GM23338 (cell line): Measurements from ENCODE around the gene BIN1. TPM values are rescaled to one million over a fixed set of nuclear protein-coding genes. Genes with fewer than 3 reads are reported as not detected.

Experiments used
- ATAC-seq: fragments of 200-7000 bp; cut with Tn5 transposase; 3 replicates; pipeline ENCODE4 v1.9.1; 2020
- DNase-seq: peaks from one replicate; pipeline ENCODE4 v3.0.0-alpha.2; 2015; ENCODE audit warnings: low spot score
- H2AFZ ChIP-seq: fragments of 200-600 bp; sonication (generic); 2 replicates; pipeline ENCODE4 v1.8.0; 2016; ENCODE audit warnings: antibody characterized with exemption, mild to moderate bottlenecking, moderate library complexity
- H3F3A ChIP-seq: fragments of 200-600 bp; sonication (generic); replicated peaks from 2 replicates; pipeline ENCODE4 v1.8.0; 2017; ENCODE audit warnings: antibody characterized with exemption, mixed run types, low read depth
- H3K27ac ChIP-seq: fragments of 200-600 bp; sonication (generic); 2 replicates; pipeline ENCODE4 v1.6.1; 2016; ENCODE audit warnings: low read depth
- H3K27me3 ChIP-seq: fragments of 200-600 bp; sonication (generic); 2 replicates; pipeline ENCODE4 v1.8.0; 2016; ENCODE audit warnings: mild to moderate bottlenecking, mixed run types, moderate library complexity; ENCODE audit not compliant: insufficient read depth
- H3K36me3 ChIP-seq: fragments of 200-600 bp; sonication (generic); 2 replicates; pipeline ENCODE4 v1.8.0; 2016; ENCODE audit warnings: mild to moderate bottlenecking; ENCODE audit not compliant: insufficient read depth
- H3K4me1 ChIP-seq: fragments of 200-600 bp; sonication (generic); 2 replicates; pipeline ENCODE4 v1.8.0; 2016; ENCODE audit warnings: mild to moderate bottlenecking, moderate library complexity; ENCODE audit not compliant: insufficient read depth
- H3K4me2 ChIP-seq: fragments of 200-600 bp; sonication (generic); 2 replicates; pipeline ENCODE4 v1.7.1; 2017; ENCODE audit warnings: mixed run types
- H3K4me3 ChIP-seq: fragments of 200-600 bp; sonication (generic); 2 replicates; pipeline ENCODE4 v1.6.1; 2016; ENCODE audit warnings: mixed run types
- H3K79me2 ChIP-seq: fragments of 200-600 bp; sonication (generic); replicated peaks from 2 replicates; pipeline ENCODE4 v1.8.0; 2017; ENCODE audit warnings: mild to moderate bottlenecking; ENCODE audit not compliant: insufficient read depth
- H3K9me2 ChIP-seq: fragments of 200-600 bp; sonication (generic); 2 replicates; pipeline ENCODE4 v1.8.0; 2017; ENCODE audit not compliant: insufficient read depth
- H4K20me1 ChIP-seq: fragments of 200-600 bp; sonication (generic); replicated peaks from 2 replicates; pipeline ENCODE4 v1.8.0; 2017; ENCODE audit warnings: mild to moderate bottlenecking; ENCODE audit not compliant: insufficient read depth
- H3K27ac Mint-ChIP-seq: 2 replicates; pipeline ENCODE4 v1.8.0; 2020; ENCODE audit warnings: inconsistent platforms, mild to moderate bottlenecking, moderate library complexity, mixed read lengths
- H3K27me3 Mint-ChIP-seq: 3 replicates; pipeline ENCODE4 v1.8.0; 2022; ENCODE audit warnings: low read depth, mild to moderate bottlenecking, moderate library complexity, mixed read lengths, inconsistent platforms; ENCODE audit not compliant: insufficient read depth, poor library complexity
- H3K36me3 Mint-ChIP-seq: 3 replicates; pipeline ENCODE4 v1.8.0; 2021; ENCODE audit warnings: low read depth, mild to moderate bottlenecking, inconsistent platforms, moderate library complexity, mixed read lengths
- H3K4me1 Mint-ChIP-seq: 3 replicates; pipeline ENCODE4 v1.8.0; 2020; ENCODE audit warnings: mild to moderate bottlenecking, inconsistent platforms, mixed read lengths
- H3K4me3 Mint-ChIP-seq: 3 replicates; pipeline ENCODE4 v1.8.0; 2021; ENCODE audit warnings: moderate library complexity, mild to moderate bottlenecking, inconsistent platforms, mixed read lengths
- H3K9me3 Mint-ChIP-seq: 3 replicates; pipeline ENCODE4 v1.8.0; 2020; ENCODE audit warnings: moderate library complexity, mild to moderate bottlenecking, inconsistent platforms, mixed read lengths
- CREB1 ChIP-seq: fragments of 250-450 bp; sonication (Bioruptor Pico); IDR thresholded peaks from 2 replicates; pipeline ENCODE4 v1.5.0; 2020; ENCODE audit warnings: low read depth, mild to moderate bottlenecking, moderate library complexity
- CTCF ChIP-seq, 2 experiments: fragments of 200-600 bp in 1 of 2; sonication (generic) in 1 of 2; conservative IDR thresholded peaks; 2 replicates each; pipeline versions ENCODE4 v1.5.1 to v1.6.1; 2016 to 2017; ENCODE audit warnings: antibody characterized with exemption in 2 of 2, low read depth in 2 of 2, mild to moderate bottlenecking in 2 of 2, moderate library complexity in 1 of 2
- EZH2 ChIP-seq: fragments of 200-600 bp; sonication (generic); IDR thresholded peaks from one replicate; pipeline ENCODE4 v1.8.0; 2017; ENCODE audit warnings: antibody characterized with exemption, mild to moderate bottlenecking, low read depth; ENCODE audit not compliant: unreplicated experiment
- EZH2phosphoT487 ChIP-seq: fragments of 200-600 bp; sonication (generic); IDR thresholded peaks from one replicate; pipeline ENCODE4 v1.8.1; 2018; ENCODE audit warnings: antibody characterized with exemption; ENCODE audit not compliant: unreplicated experiment
- JUNB ChIP-seq: IDR thresholded peaks from one replicate; pipeline ENCODE4 v1.6.1; 2016; ENCODE audit warnings: antibody characterized with exemption; ENCODE audit not compliant: unreplicated experiment
- NANOG ChIP-seq: IDR thresholded peaks from 2 replicates; pipeline ENCODE4 v1.6.1; 2016; ENCODE audit warnings: antibody characterized with exemption, borderline replicate concordance
- POLR2AphosphoS5 ChIP-seq: IDR thresholded peaks from 2 replicates; pipeline ENCODE4 v1.6.1; 2016; ENCODE audit warnings: antibody characterized with exemption, low read depth
- REST ChIP-seq: IDR thresholded peaks from one replicate; pipeline ENCODE4 v1.6.1; 2018; ENCODE audit warnings: antibody characterized with exemption; ENCODE audit not compliant: unreplicated experiment
- STAT1 ChIP-seq: IDR thresholded peaks from one replicate; pipeline ENCODE4 v1.6.1; 2016; ENCODE audit warnings: antibody characterized with exemption; ENCODE audit not compliant: unreplicated experiment
- ZNF114 ChIP-seq: fragments of 250-450 bp; sonication (Bioruptor Pico); IDR thresholded peaks from 2 replicates; pipeline ENCODE4 v1.5.0; 2020; ENCODE audit warnings: mild to moderate bottlenecking, moderate library complexity
- ZNF331 ChIP-seq: fragments of 250-450 bp; sonication (Bioruptor Pico); IDR thresholded peaks from 2 replicates; pipeline ENCODE4 v1.5.0; 2020; ENCODE audit warnings: low read depth, mild to moderate bottlenecking, moderate library complexity
- polyA plus RNA-seq: library from polyadenylated mRNA; unstranded; fragments of >200 nt; fragmentation: Nextera tagmentation; extraction: Ambion mirVana; gene quantifications from 2 replicates; pipeline ENCODE4 v1.2.1, GENCODE V29; 2016
- total RNA-seq: library from RNA; depleted of rRNA; stranded (reverse); fragments of >200 nt; shearing (Covaris generic); gene quantifications from 2 replicates; pipeline ENCODE4 v1.2.3, GENCODE V29; 2014
- TF ChIP-seq, protein P1 (sequence below): IDR thresholded peaks from 2 replicates; pipeline ENCODE4 v1.6.1; 2016; ENCODE audit warnings: antibody characterized with exemption

The BIN1 gene
- total and polyA plus RNA-seq, 2 experiments from 2014 or later: 30.1 to 56.4 TPM

- Histone ChIP-seq H2AFZ (no peak overlapping the region), H4K20me1 (no peaks in the 10 kb centered on the region), H3K4me1 (no peaks in the 10 kb centered on the region), H3K27me3 (no peaks in the 10 kb centered on the region), H3K9me2 (no peaks in the 10 kb centered on the region), H3K4me2 (no peak overlapping the region), H3F3A (no peaks in the 10 kb centered on the region), H3K36me3 (no peaks in the 10 kb centered on the region), H3K27ac (no peak overlapping the region), H3K79me2 (no peaks in the 10 kb centered on the region), H3K4me3 (no peak overlapping the region)
- no peak for DNase-seq
- Mint-ChIP-seq H3K9me3 (peaks cover 7% of the 10 kb centered on the region; the same call in 2 of the 3 replicates), H3K36me3 (no peaks in the 10 kb centered on the region; the same call in 2 of the 3 replicates), H3K4me3 (no peak overlapping the region), H3K4me1 (no peaks in the 10 kb centered on the region), H3K27ac (no peak overlapping the region), H3K27me3 (peaks cover 9% of the 10 kb centered on the region)
- no peak for ATAC-seq
- TF ChIP-seq EZH2phosphoT487 (no peak), ZNF114 (CRISPR knock-in tag) (no peak), STAT1 (no peak), EZH2 (no peak), POLR2AphosphoS5 (no peak), REST (no peak), NANOG (no peak)
- TF ChIP-seq, protein P1, sequence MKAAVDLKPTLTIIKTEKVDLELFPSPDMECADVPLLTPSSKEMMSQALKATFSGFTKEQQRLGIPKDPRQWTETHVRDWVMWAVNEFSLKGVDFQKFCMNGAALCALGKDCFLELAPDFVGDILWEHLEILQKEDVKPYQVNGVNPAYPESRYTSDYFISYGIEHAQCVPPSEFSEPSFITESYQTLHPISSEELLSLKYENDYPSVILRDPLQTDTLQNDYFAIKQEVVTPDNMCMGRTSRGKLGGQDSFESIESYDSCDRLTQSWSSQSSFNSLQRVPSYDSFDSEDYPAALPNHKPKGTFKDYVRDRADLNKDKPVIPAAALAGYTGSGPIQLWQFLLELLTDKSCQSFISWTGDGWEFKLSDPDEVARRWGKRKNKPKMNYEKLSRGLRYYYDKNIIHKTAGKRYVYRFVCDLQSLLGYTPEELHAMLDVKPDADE: no peak
These were observed 30.8 kb upstream of the BIN1 start for GRCh38 chr2:127137741-127138140.

DNA sequence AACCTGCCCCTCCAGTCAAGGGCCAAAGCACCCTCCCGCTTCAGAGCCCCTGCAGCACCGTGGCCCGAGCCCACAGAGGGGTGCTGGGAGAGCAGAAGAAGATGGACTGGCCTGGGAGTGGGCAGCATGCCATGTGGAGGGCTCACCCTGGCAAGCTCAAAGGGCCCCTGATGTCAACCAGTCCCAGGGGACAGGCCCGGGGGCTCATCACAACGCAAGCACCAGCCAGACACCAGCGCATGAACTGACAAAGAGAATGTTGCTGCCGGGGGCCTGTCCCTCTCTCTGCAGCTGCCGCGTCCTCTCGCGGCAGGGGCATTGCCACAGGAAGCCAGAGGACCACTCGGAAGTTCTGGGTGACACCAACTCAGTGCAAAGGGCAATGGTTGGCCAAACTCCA is 30.3 kb upstream of the BIN1 start:
- no peak for ATAC-seq
- no peaks in the 10 kb centered on the region; the same call in 2 of the 3 replicates for H3K36me3 Mint-ChIP-seq
- no peaks in the 10 kb centered on the region for H4K20me1 ChIP-seq
- TF ChIP-seq CREB1 (CRISPR knock-in tag) (no peak), NANOG (no peak), EZH2 (no peak), JUNB (no peak), CTCF (conservative IDR thresholded peaks at IDR 0.05; ENCODE audit: low read depth in 2 of 2) (no peak), REST (no peak), ZNF114 (CRISPR knock-in tag) (no peak), STAT1 (no peak), EZH2phosphoT487 (no peak), POLR2AphosphoS5 (no peak), ZNF331 (CRISPR knock-in tag) (no peak)

More for the DNA sequence above, 30.3 kb upstream of the BIN1 start:
- Histone ChIP-seq H3K4me1 (no peaks in the 10 kb centered on the region), H3K36me3 (no peaks in the 10 kb centered on the region), H3K4me2 (no peak overlapping the region), H2AFZ (no peak overlapping the region), H3K27me3 (no peaks in the 10 kb centered on the region), H3K27ac (no peak overlapping the region), H3F3A (no peaks in the 10 kb centered on the region), H3K79me2 (no peaks in the 10 kb centered on the region), H3K9me2 (no peaks in the 10 kb centered on the region), H3K4me3 (no peak overlapping the region)
- Mint-ChIP-seq H3K9me3 (peaks cover 7% of the 10 kb centered on the region; the same call in 2 of the 3 replicates), H3K27ac (no peak overlapping the region), H3K27me3 (peaks cover 9% of the 10 kb centered on the region), H3K4me3 (no peak overlapping the region), H3K4me1 (no peaks in the 10 kb centered on the region)
- no peak for DNase-seq
